ENCODE results near the gene C2CD3.
"Not testable (repeated sequence)": the region's sequence is repeated elsewhere in the genome, so short reads cannot be mapped to it uniquely, and the experiment has no call there.

C2CD3 gene

DNA sequence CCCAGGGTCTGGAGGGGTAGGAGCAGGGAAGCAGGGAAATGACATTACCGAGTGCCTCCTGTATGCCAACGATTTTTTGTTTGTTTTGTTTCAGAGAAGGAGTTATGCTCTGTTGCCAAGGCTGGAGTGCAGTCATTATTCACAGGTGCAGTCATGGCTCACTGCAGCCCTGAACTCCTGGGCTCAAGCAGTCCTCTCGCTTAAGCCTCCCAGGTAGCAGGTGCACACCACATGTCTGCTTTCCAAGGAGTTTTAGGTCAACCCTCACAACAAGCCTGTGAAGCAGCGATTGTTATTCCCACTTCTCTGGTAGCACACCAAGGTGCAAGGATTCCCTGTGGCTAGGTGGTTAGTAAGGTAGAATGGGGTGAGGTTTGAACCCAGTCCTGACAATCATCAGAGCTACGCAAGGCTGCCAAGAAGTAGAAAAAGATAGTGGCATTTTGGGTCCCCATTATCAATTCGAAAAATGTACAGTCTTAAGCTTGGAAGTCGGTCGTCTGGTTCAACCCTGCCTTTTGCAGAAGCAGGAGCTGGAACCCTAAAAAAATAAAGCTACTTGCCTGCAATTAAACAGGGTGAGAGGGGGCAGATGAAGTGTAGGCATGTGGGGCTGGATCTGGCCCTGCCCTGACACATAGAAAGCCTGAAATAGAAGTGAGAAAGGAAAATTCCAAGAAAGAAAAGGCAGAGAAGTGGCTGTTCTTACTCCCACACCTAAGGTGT, 171.1 kb downstream of the C2CD3 start:
- no peak for DNase-seq

DNA sequence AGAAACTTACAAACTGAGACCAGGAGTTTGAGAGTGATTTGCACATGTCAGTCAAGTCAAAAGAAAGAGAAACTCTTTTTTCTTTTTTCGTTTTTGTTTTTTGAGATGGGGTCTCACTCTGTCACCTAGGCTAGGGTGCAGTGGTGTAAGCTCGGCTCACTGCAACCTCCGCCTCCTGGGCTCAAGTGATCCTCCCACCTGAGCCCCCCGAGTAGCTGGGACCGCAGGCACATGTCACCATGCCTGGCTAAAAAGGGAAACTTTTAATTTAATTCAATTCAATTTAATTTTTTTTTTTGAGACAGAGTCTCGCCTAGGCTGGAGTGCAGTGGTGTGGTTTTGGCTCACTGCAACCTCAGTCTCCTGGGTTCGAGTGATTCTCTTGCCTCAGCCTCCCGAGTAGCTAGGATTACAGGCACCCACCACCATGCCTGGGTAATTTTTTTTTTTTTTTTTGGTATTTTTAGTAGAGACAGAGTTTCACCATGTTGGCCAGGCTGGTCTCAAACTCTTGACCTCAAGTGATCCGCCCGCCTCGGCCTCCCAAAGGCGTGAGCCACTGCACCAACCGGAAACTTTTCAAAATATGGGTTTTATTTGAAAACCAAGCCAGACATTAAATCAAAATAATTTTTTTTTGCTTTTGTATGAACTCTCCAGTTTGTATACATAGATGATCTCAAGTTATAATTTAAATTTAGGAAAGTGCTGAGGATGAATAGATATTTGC, 171.8 kb downstream of the C2CD3 start:
- no peak for DNase-seq

DNA sequence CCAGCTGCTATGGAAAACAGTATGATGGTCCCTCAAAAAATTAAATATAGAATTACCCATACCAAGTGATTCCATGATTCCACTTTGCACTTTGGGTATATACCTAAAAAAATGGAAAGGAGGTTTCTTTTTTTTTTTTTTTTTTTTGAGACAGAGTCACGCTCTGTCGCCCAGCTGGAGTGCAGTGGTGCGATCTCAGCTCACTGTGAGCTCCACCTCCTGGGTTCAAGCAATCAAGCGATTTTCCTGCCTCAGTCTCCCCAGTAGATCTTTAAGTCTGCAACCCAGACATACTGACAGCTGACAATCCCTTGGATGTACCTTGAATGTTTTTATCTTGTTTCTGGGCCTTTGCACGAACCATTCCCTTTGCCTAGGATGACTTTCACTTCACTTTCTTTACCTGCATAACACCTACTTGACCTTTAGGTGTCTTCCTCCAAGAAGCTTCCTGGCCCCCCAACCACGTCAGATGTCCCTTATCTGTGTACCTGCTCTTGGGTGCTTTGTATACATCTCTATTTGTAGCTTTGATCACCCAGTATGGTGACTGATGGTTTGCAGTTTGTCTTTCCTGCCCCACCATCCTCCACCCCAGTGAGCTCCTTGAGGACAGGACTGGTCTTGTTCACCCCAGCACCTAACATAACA, 173.6 kb downstream of the C2CD3 start:
- DNase-seq = no peak

DNA sequence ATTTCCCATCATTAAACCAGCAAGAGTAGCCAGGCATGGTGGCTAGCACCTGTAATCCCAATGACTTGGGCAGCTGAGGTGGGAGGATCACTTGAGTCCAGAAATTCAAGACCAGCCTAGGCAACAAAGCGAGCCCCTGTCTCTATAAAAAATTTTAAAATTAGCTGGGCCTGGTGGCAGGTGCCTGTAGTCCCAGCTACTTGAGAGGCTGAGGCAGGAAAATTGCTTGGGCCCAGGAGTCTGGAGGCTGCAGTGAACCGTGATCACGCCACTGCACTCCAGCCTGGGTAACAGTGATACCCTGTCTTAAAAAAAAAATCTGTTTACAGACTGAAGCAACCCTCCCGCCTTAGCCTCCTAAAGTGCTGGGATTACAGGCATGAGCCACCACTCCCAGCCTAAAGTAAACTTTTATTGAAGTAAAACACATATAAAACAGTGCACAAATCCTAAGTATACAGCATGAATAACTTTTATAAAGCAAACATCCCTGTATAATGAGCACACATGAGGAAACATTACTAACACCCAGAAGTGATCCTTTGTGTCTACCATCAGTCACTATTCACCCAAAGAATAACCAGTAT, 174.5 kb downstream of the C2CD3 start:
- DNase-seq = no peak

DNA sequence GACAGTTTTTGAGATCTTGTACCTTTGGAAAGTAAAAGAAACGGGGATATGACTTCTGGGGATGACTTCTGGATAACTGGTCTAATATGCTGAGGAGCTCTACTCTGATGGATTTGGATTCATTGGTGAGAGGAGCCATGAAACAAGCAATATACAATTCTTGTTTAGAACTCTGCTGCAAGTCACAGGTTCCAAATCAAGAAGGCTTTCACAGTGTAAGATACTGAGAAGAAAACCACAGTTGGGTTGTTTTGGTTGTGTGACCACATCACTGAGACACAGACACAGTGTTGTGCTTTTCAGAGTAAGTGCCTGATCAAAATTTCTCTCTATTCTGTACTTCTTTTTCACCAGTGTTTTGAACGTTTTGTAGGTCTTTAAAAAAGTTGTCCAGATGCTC, 175.1 kb downstream of the C2CD3 start:
- no peak for DNase-seq

DNA sequence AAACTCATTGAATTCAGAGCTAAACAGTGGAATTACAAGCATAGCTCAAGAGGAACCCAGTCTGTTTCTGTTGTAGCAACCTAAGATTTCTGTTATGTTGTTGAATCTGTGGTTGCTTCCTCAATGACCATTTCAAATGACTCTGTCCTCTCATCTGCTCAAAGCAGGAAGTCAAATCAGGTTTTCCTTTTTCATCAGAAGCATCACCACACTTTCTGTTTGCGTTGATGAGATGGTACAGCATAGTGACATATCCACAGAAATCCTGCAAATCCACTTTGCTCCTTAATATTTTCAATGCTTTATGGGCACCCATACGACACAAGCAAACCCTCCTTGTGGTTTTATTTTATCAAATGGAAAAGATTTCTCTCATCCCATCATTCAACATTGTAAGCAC, 175.6 kb downstream of the C2CD3 start:
- DNase-seq = no peak

DNA sequence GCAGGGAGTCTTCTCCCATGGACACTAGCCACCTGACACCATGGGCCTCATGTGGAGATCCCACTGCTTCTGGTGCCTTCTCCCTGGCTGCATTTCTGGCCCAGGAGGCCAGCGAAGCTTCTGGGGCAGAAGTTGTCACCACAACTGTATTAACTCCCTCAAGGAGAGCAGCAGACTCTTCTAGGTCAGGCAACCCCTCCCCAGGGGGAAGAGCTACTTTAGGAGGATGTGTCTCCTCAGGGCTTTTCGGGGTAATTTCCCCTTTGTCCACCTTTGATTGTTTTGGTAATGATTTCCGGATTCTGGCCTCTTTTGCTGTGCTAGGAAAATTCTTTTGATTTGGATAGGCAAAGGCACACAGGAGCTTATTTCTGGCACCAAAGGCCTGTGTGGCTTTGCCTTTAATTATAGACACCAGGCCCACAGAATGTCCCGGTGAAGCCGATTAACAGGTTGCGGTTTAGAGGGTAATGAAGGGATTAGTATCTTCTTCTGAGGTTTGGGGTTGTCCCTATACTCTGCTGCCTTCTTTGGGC, 179.3 kb downstream of the C2CD3 start:
- no peak for DNase-seq

DNA sequence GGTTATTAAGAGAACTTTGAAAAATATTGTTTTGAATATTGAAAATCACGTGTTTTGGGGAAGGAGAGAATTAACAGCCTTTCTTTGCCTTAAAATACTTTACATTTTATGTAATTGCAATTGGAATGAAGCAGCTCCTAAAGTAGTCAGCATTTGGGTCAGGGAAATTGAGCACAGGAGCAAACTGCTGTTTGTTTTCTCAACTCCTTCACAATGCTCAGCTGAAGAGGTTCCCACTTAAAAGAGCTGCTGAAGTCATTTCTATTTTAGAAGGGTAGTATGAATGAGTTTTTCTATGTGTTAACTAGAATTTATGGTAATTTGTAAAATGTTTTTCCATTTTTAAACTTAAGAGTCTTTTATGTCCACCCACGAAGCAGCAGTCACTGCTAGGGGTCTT, 180.1 kb downstream of the C2CD3 start:
- DNase-seq = no peak

DNA sequence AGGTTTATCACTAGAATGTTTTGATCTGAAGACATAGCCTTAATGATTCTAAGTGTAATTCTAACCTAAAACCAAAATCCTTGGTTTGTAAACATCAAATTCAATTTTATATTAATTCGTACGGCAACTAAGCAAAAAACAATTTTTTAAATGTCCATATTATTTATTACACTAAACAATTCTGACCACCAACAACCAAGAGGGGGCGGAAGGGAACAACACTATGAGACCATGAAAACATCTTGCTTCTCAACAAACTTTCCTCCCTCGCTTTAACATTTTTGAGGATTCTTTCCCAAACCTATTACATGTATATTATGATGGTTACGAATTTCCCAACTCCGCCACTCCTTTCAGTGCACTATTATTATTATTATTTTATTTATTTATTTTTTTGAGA, 181.6 kb downstream of the C2CD3 start:
- no peak for DNase-seq

DNA sequence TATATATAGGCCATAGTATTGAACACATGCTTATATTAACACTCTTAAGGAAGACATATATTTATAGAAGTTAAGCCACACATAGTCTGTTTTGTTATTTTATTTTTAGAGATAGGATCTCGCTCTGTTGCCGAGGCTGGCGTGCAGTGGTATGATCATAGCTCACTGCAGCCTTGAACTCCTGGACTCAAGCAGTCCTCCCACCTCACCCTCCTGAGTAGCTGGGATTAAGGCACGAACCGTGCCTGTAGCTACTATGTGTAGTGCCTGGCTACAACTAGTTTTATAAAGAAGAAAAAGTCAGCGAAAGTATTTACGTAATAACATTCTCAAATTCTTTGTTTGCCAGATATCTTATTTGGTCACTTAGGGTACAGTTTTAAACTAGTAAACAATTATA, 182.6 kb downstream of the C2CD3 start:
- DNase-seq = no peak

DNA sequence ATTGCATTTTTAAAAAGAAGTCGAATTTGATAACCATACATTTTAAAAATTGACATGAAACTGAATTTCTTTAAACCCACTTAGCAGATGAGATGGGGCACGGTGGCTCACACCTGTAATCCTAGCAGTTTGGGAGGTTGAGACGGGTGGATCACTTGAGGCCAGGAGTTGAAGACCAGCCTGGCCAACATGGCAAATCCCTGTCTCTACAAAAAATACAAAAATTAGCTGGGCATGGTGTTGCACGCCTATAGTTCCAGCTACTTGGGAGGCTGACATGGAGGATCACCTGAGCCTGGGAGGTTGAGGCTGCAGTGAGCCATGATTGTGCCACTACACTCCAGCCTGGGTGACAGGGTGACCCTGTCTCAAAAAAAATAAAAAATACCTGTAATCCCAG, 185.1 kb downstream of the C2CD3 start:
- DNase-seq = not testable (repeated sequence)

DNA sequence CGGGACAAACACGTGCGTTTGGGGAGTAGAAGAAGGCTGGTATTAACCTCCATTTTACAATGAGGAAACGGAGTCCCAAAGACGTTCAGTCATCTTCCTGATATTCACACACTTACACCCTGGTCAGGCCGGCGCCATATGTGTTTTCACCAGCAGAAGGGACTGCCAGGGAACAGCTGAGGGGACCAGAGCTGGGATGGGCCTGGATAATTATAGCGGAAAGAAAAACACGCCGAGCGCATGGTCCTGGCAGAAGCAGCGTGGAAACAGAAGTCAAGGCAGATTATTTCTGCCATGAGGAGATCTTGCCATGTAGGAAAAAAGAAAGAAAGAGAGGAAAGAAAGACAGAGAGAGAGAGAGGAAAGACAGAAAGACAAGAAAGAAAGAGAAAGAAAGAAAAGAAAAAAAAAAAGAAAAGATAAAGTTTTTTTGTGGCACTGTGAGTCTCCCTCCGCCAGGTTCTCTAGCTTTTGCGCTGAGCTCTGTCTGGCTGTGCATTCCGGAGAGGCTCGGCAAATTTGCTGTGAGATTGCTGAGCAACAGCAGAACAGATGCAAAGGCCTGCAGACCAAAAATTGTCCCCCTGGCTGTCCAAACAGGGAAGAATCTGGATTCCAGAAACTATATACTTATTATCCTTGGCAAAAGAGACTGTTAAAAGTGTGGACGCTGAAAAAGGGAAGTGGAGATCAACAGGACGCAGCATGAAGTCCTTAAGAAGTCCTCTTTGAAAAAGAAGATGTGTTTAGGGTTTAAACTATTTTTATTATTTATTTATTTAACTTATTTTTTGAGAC, 186.9 kb downstream of the C2CD3 start:
- DNase-seq = no peak

DNA sequence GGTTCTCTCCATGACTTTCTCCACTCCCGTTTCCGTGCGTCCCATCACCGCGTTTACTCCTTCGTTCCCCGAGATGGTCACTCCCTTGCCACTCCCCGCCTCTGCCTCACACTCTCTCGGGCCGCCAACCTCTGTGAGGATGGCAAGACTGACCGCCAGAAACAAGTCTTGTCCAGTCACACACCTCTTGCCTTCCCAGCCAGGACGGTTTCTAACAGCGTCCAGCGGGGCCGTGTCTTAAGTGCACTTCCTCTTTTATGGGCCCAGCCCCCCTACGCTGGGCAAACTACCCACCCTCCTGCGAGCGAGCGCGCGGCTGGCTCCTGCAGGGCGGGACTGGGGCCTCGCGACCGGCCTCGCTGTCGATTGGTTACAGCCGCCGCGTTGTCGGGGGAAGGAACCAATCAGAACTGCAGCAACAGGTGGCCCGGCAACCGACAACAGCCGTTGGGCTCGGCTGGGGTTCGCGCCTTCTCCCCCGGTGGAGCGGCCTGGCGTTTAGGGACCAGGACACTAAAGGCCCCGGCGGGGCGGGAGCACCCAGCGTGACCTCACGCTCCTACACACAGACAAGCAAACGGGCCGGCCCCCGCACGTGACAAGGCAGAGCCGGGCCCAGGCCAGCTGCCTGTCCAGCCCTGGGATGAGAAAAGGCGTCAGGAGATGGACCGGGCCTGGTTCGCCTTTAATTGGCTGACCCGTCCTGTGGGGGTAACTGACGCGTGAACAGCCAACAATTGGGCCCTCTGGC, 187.6 kb downstream of the C2CD3 start:
- peak; percentile 87 for DNase-seq

DNA sequence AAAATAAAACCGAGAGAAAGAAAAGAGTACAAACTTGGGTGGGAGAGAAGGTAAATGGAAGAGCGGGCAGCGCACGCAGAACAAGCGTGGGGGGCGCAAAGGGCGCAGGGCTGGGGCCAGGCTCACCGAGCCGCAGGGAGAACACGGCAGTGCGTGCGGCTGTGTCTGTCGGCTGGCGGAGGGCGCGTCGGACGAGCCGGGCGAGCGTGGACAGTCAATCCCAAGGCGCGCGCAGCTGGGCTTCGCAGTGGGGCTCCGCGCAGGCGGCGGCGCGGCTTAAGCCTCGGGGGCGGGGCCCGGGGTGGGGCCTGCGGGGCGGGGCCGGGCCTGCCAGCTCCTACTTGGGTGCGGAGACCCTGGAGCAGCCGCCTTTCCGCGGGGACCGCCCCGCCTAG, 188.2 kb downstream of the C2CD3 start, which contains the start of gene UCP2:
Gene UCP2, minus strand, starts transcription at position 249 of the 395 bp plus-strand sequence. CDS start 4,465 bp downstream, outside the sequence.
- DNase-seq = peak; percentile 80

DNA sequence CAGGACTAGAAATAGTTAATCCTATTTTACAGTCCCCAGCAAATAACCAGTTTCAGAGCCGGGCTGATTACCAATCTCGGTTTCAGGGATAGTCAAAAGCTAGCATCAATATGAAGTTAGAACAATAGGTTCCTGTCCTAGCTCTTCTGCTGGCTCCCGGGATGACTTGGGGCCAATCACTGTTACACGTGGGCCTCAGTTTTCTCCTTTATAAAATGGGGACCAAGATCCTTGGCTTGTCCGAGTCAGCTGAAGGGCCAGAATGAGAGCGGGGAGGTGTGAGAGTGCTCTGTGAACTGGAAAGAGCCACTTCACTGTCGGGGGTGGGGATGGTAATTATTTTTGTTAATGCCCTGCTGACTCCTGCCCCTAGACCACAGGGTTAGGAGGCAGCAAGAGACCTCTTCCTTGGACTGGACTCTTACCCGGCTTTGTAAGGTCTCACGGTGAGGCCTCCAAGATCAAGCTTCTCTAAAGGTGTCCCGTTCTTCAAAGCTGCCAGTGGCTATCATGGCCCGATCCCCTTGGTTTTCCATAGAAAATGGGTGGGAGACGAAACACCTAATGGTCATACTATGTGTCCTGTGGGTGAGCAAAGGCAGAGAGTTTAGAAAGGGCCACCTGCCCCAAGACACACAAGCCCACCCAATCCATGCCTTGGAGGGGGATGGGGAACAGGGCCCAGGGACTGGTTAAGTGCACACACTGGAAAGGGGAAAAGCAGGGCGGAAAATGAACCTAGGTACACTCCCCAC, 189.6 kb downstream of the C2CD3 start:
- DNase-seq = no peak

DNA sequence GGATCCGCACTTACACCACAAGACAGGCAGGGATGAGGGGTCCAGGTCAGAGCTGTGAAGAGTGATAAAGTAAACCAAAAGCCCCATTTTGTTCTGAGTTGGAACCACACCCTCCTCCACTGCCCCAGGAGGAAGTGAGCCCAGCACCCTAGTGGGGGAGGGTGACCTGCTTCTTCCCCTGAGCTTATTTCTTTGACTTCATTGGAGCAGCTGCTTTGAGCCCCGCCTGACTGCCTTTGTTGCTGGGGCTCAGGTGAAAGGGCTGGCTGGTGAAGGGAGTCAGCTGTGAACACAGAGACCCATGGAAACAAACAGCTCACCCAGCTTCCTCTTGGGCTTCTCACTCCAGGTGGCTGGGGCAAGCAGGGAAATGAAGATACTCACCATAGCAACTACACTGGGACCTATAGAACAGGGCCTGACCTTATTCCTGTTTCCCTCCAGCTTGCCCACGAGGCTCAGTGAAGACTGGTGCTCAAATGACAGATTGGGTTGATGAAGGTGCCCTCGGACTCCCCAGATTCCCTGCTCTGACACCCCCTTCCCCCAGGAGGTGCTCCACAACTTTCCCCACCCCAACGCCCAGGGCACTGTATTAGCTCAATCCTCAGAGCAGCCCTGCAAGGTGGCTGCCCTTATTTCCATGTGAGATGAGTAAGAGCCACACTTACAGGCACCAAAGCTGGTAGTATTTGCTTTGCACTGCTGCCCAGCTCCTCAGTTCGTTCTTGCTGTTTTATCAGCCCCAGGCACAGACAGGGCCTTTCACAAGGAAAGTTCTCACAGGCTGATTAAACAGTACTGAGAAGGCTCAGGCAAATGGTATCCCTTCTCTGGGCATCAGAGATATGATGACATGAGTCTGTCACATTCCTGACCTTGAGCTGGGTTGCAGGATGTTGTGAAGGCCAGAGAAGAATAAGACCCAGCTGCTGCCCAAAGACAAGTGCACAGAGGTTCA, 190.5 kb downstream of the C2CD3 start:
- peak; percentile 79 for DNase-seq

DNA sequence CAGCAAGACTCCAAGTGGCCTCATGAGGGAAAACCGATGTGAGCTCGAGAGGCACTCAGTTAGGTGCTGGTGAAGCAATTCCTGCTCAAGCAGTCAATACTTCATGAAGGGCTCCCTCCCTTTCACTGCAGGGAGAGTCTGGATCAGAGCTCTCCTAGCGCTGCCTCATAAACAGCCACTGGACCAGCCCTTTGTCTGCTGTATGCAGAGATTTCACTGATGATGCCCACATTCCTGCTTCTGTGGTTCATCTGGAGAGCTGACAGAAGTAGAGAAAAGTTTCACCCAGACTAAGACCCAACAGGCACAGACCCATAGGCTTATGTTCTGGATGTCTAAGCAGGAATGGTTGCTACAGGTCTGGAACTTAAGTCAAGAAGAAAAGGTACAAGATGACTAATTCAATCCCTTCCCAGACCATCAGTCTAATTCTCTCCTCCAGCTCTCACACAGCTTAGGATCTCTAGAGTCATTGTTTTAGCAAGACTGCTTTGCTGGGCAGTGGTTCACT, 192.2 kb downstream of the C2CD3 start:
- DNase-seq = no peak

DNA sequence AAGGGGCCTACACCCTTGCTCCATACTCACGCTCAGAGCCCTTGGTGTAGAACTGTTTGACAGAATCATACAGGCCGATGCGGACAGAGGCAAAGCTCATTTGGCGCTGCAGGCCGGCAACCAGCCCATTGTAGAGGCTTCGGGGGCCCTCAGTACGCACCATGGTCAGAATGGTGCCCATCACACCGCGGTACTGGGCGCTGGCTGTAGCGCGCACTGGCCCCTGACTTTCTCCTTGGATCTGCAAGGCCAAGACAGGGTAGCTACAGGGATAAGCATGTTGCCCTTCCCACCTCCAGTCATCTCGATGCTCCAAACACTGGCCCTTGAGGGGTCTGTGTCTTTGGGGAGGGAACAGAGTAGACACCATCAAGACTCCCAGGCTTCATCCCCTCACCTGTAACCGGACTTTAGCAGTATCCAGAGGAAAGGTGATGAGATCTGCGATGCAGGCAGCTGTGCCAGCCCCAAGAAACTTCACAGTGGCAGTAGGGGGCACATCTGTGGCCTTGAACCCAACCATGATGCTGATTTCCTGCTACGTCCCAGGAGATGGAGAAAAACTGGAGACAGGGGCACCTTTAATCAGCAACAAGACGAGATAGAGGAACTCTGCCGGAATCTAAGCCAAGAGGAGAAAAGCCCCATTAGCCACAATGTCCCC, 192.8 kb downstream of the C2CD3 start:
- no peak for DNase-seq
